ENCODE results near the gene TRIP10. TPM values are rescaled to one million over a fixed set of nuclear protein-coding genes. Genes with fewer than 3 reads are reported as not detected.

Gene TRIP10
- total RNA-seq, 1 experiment from 2014 or later = 96.6 TPM

- Histone ChIP-seq H2AFZ (ENCODE audit: low read length) (no peak overlapping the region), H4K20me1 (ENCODE audit: low read length) (no peaks in the 10 kb centered on the region), H3K27me3 (ENCODE audit: low read length) (no peaks in the 10 kb centered on the region), H3K27ac (ENCODE audit: low read length) (no peak overlapping the region), H3K36me3 (ENCODE audit: low read depth, low read length) (no peaks in the 10 kb centered on the region), H3K4me1 (ENCODE audit: insufficient read depth, low read length) (no peaks in the 10 kb centered on the region), H3K9ac (ENCODE audit: low read length) (no peak overlapping the region), H3K4me2 (ENCODE audit: low read length) (no peak overlapping the region), H3K9me3 (ENCODE audit: low read length) (no peaks in the 10 kb centered on the region), H3K79me2 (ENCODE audit: low read length) (no peaks in the 10 kb centered on the region), H3K4me3 (ENCODE audit: low read length) (no peak overlapping the region), H3K9me2 (replicated peaks; ENCODE audit: low read length) (no peaks in the 10 kb centered on the region), H3F3A (ENCODE audit: low read length, unreplicated experiment) (no peaks in the 10 kb centered on the region)
- intact Hi-C loops (cut with micrococcal nuclease) = no loop called here
- no peak for ATAC-seq
- no peak for DNase-seq
- POLR2A ChIA-PET (ENCODE audit: unreplicated experiment) = no interaction called here
- TF ChIP-seq EZH2phosphoT487 (IDR thresholded peaks at IDR 0.05; ENCODE audit: borderline replicate concordance, low read length) (no peak), CTCF (conservative IDR thresholded peaks at IDR 0.05; ENCODE audit: low read depth, low read length) (no peak), EZH2 (IDR thresholded peaks at IDR 0.05; ENCODE audit: low read length, unreplicated experiment) (no peak)
- CTCF ChIA-PET = no interaction called here
- BruUV-seq (replicated peaks) = no TSS peak
Measured at GRCh38 chr19:6693681-6694080, 45.8 kb upstream of the TRIP10 start.

- DNase-seq (no peak), ATAC-seq (no peak)
- Histone ChIP-seq H3K79me2 (ENCODE audit: low read length) (no peaks in the 10 kb centered on the region), H3K27ac (ENCODE audit: low read length) (no peak overlapping the region), H3K9me2 (replicated peaks; ENCODE audit: low read length) (no peaks in the 10 kb centered on the region), H3F3A (ENCODE audit: low read length, unreplicated experiment) (no peaks in the 10 kb centered on the region), H3K27me3 (ENCODE audit: low read length) (no peaks in the 10 kb centered on the region), H3K9ac (ENCODE audit: low read length) (no peak overlapping the region), H2AFZ (ENCODE audit: low read length) (no peak overlapping the region), H3K36me3 (ENCODE audit: low read depth, low read length) (no peaks in the 10 kb centered on the region), H3K4me2 (ENCODE audit: low read length) (no peak overlapping the region), H3K4me3 (ENCODE audit: low read length) (no peak overlapping the region), H4K20me1 (ENCODE audit: low read length) (no peaks in the 10 kb centered on the region), H3K9me3 (ENCODE audit: low read length) (no peaks in the 10 kb centered on the region), H3K4me1 (ENCODE audit: insufficient read depth, low read length) (no peaks in the 10 kb centered on the region)
- BruUV-seq (replicated peaks) = no TSS peak
- TF ChIP-seq EZH2phosphoT487 (IDR thresholded peaks at IDR 0.05; ENCODE audit: borderline replicate concordance, low read length) (no peak), EZH2 (IDR thresholded peaks at IDR 0.05; ENCODE audit: low read length, unreplicated experiment) (no peak), CTCF (conservative IDR thresholded peaks at IDR 0.05; ENCODE audit: low read depth, low read length) (no peak)
- POLR2A ChIA-PET (ENCODE audit: unreplicated experiment) = no interaction called here
- CTCF ChIA-PET = no interaction called here
- intact Hi-C loops (cut with micrococcal nuclease) = no loop called here
Measured at GRCh38 chr19:6694147-6694815, 45.2 kb upstream of the TRIP10 start.

- ATAC-seq (no peak), DNase-seq (no peak)
- BruUV-seq (replicated peaks) = no TSS peak
- Histone ChIP-seq H4K20me1 (ENCODE audit: low read length) (no peaks in the 10 kb centered on the region), H3K9me2 (replicated peaks; ENCODE audit: low read length) (no peaks in the 10 kb centered on the region), H3K9me3 (ENCODE audit: low read length) (no peaks in the 10 kb centered on the region), H2AFZ (ENCODE audit: low read length) (no peak overlapping the region), H3K4me1 (ENCODE audit: insufficient read depth, low read length) (no peaks in the 10 kb centered on the region), H3K4me3 (ENCODE audit: low read length) (no peak overlapping the region), H3K79me2 (ENCODE audit: low read length) (no peaks in the 10 kb centered on the region), H3F3A (ENCODE audit: low read length, unreplicated experiment) (no peaks in the 10 kb centered on the region), H3K9ac (ENCODE audit: low read length) (no peak overlapping the region), H3K27me3 (ENCODE audit: low read length) (no peaks in the 10 kb centered on the region), H3K4me2 (ENCODE audit: low read length) (no peak overlapping the region), H3K27ac (ENCODE audit: low read length) (no peak overlapping the region), H3K36me3 (ENCODE audit: low read depth, low read length) (no peaks in the 10 kb centered on the region)
- ChIA-PET CTCF (no interaction called here), POLR2A (ENCODE audit: unreplicated experiment) (no interaction called here)
- TF ChIP-seq EZH2phosphoT487 (IDR thresholded peaks at IDR 0.05; ENCODE audit: borderline replicate concordance, low read length) = no peak
- intact Hi-C loops (cut with micrococcal nuclease) = no loop called here
Measured at GRCh38 chr19:6696239-6696820, 43.1 kb upstream of the TRIP10 start.
